HUES64 (cell line): ENCODE results near the gene PHF3. TPM values are rescaled to one million over a fixed set of nuclear protein-coding genes. Genes with fewer than 3 reads are reported as not detected.

Experiments used
- H3K27ac ChIP-seq: 2 replicates; pipeline ENCODE4 v1.7.0; 2013; ENCODE audit warnings: low read depth, low read length, inconsistent platforms
- H3K27me3 ChIP-seq: 2 replicates; pipeline ENCODE4 v1.6.1; 2013; ENCODE audit warnings: mild to moderate bottlenecking, low read length; ENCODE audit not compliant: insufficient read depth
- H3K36me3 ChIP-seq: 2 replicates; pipeline ENCODE4 v1.6.1; 2013; ENCODE audit warnings: mild to moderate bottlenecking, low read length; ENCODE audit not compliant: insufficient read depth
- H3K4me1 ChIP-seq: 2 replicates; pipeline ENCODE4 v1.6.1; 2013; ENCODE audit warnings: mild to moderate bottlenecking, low read length, moderate library complexity; ENCODE audit not compliant: insufficient read depth
- H3K4me3 ChIP-seq: 2 replicates; pipeline ENCODE4 v1.5.1; 2013; ENCODE audit warnings: mild to moderate bottlenecking, low read length, moderate library complexity
- H3K9ac ChIP-seq: 2 replicates; pipeline ENCODE4 v1.6.1; 2013; ENCODE audit warnings: mild to moderate bottlenecking, low read depth, low read length
- H3K9me3 ChIP-seq: 2 replicates; pipeline ENCODE4 v1.6.1; 2013; ENCODE audit warnings: low read depth, low read length; ENCODE audit not compliant: insufficient read depth
- WGBS: fragments of 150-250, 120-280 bp; methylation state at CpG from one replicate; pipeline ENCODE4 v1.1.7; 2013; ENCODE audit warnings: missing lambda C conversion rate; 5-methylcytosine and 5-hydroxymethylcytosine counted together
- polyA plus RNA-seq, 2 experiments: library from polyadenylated mRNA; stranded (reverse); fragments of 50-300 nt; gene quantifications; one replicate each; pipeline ENCODE4 v1.2.3, GENCODE V29; 2013

PHF3 gene, protein sequence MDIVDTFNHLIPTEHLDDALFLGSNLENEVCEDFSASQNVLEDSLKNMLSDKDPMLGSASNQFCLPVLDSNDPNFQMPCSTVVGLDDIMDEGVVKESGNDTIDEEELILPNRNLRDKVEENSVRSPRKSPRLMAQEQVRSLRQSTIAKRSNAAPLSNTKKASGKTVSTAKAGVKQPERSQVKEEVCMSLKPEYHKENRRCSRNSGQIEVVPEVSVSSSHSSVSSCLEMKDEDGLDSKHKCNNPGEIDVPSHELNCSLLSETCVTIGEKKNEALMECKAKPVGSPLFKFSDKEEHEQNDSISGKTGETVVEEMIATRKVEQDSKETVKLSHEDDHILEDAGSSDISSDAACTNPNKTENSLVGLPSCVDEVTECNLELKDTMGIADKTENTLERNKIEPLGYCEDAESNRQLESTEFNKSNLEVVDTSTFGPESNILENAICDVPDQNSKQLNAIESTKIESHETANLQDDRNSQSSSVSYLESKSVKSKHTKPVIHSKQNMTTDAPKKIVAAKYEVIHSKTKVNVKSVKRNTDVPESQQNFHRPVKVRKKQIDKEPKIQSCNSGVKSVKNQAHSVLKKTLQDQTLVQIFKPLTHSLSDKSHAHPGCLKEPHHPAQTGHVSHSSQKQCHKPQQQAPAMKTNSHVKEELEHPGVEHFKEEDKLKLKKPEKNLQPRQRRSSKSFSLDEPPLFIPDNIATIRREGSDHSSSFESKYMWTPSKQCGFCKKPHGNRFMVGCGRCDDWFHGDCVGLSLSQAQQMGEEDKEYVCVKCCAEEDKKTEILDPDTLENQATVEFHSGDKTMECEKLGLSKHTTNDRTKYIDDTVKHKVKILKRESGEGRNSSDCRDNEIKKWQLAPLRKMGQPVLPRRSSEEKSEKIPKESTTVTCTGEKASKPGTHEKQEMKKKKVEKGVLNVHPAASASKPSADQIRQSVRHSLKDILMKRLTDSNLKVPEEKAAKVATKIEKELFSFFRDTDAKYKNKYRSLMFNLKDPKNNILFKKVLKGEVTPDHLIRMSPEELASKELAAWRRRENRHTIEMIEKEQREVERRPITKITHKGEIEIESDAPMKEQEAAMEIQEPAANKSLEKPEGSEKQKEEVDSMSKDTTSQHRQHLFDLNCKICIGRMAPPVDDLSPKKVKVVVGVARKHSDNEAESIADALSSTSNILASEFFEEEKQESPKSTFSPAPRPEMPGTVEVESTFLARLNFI (N-terminal part only)
- polyA plus RNA-seq (2013, experiment 1 of 2), result 32.1 TPM
- polyA plus RNA-seq (2013, experiment 2 of 2), result 35.1 TPM

DNA sequence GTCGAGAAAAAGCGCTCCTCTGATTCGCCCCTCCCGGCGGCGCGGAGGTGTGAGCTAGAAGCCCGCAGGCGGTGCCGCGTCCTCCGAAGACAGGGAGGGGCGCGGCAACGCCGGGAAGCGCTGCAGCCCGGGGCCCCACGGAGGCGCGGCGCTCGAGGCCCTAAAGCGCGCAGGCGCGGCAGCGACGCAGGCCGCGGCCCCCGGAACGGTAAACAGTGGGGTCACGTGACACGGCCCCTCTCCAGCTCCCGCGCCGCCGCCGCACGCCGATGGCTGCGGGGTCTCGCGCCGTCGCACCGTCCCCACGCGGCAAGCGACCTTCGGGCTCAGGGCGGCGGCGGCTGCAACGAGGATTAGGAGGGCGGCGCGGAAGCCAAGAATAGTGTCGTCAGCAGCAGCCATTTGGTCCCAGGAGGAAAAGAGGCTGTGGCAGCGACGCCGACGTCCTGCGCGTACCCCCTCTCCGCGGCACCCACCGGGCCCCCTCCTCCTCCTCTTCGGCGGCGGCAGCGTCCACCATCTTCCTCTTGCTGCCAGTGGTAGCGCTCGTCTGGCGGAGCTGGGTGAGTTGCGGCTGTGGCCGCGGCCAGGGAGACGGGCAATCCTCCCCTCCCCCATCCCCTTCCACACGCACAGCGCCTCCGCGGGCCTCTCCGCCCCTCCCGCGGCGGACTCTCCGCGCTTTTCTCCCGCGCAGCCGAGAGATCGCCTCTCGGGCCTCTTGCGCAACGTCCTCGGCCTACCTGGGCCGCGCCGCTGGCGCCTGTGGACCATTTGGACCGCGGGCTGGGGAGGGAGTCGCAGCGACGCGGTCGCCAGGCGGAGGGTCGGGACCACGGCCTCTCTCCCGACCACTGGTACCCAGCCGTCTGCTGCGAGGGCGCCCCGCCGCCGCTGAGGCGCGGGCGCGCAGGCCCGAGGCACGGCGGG is at the start of gene PHF3:
Gene PHF3 (plus strand): TSS at position 215 of the 930 bp plus-strand sequence. CDS start 10,750 bp downstream, outside the sequence.
- WGBS, result under 1% methylated on average over 126 of the region's 126 CpGs
- Histone ChIP-seq H3K4me3 (peak within 1 kb of the TSS; percentile 100), H3K9ac (peak within 1 kb of the TSS; percentile 98), H3K9me3 (no peaks in the 10 kb centered on the region), H3K27ac (peak within 1 kb of the TSS; percentile 97), H3K36me3 (no peaks in the 10 kb centered on the region), H3K27me3 (peaks cover 32% of the 10 kb centered on the region), H3K4me1 (peaks cover 53% of the 10 kb centered on the region)

DNA sequence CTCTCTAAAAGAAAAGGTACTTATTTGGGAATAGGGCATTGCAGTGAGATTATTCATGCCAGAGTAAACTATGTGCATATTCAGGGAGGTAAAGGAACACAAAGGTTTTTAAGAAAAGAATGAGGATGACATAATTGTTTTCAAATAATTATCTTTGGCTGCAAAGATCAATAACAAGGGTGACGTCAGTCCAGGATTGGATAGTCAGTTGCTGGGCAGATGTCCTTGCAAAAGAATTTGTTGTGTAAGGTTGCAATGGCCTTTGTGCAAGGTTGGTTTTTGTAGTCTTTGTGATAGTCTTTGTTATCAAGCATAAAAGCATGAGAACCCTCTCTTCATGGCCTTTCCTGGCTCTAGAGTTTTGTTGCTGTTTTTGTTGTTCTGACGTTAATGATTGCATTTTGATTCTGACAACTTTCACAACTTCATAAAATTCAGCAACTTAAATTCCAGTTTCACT is 45.6 kb upstream of the PHF3 start:
- peak overlapping the region; percentile 42; the same call in 1 of the 2 replicates for H3K27ac ChIP-seq
- H3K4me1 ChIP-seq, result peaks cover 12% of the 10 kb centered on the region; the same call in 1 of the 2 replicates
- H3K4me3 ChIP-seq, result no peak overlapping the region
- no peak overlapping the region for H3K9ac ChIP-seq
- no peaks in the 10 kb centered on the region for H3K27me3 ChIP-seq
- WGBS, result 68% methylated on average over 1 of the region's 2 CpGs
- H3K36me3 ChIP-seq, result no peaks in the 10 kb centered on the region
- no peaks in the 10 kb centered on the region for H3K9me3 ChIP-seq

DNA sequence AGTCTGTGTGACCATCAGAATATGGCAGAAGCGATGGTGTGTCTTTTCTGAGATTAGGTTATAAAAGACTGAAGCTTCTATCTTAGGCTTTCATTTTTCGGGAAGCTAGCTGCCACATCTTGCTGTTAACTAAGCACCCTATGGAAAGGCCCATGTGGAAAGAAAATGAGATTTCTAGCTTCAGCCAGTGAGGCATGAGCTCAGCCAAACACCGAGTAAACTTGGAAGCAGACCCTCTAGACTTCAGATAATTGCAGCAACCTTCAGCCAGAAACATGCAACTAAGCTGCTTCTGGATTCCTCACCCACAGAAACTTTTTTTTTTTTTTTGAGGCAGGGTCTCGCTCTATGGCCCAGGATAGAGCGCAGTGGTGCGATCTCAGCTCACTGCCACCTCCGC is 42.7 kb upstream of the PHF3 start:
- H3K4me3 ChIP-seq, result no peak overlapping the region

DNA sequence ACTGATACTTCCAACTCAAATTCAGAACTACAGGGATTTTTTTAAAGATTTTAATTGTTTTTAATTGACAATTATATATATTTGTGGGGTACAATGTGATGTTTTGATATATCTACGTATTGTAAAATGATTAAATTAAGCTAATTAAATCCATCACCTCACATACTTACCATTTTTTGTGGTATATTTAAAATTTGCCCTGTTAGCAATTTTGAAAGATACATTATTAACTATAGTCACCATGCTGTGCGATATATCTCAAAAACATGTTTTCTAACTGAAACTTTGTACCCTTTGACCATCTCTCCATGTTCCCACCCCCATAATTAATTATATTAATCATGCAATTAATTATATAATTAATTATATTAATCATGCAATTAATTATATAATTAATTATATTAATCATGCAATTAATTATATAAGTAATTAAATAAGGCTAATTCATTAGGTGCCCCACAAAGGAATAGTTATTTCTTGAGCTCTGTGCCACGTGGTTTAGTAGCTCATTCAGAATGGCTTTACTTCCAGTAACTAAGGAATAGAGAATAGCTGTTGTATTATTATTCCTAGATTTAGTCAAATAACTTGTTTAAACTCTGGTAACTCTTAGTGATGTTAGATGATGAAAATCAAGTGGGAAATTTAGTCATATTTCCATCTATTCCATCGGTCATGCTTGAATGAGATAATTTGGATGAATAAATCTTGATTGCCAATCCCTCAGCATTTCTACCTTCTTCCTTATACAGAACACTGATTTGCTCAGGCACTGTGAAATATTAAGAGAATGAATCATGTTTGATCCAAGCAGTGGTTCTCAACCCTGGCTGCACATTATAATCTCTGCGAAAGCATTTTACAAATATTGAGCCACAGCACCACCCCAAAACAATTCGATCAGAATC is 38.2 kb upstream of the PHF3 start:
- WGBS, result 52% methylated on average over 4 of the region's 6 CpGs
- Histone ChIP-seq H3K9me3 (no peaks in the 10 kb centered on the region), H3K9ac (peak overlapping the region; percentile 69; the same call in 1 of the 2 replicates), H3K4me1 (peaks cover 4% of the 10 kb centered on the region), H3K27ac (no peak overlapping the region), H3K27me3 (no peaks in the 10 kb centered on the region), H3K4me3 (peak overlapping the region; percentile 65), H3K36me3 (no peaks in the 10 kb centered on the region)

More for the DNA sequence above, 42.7 kb upstream of the PHF3 start:
- Histone ChIP-seq H3K9me3 (no peaks in the 10 kb centered on the region), H3K27ac (no peak overlapping the region), H3K27me3 (no peaks in the 10 kb centered on the region), H3K9ac (no peak overlapping the region), H3K36me3 (no peaks in the 10 kb centered on the region), H3K4me1 (peaks cover 16% of the 10 kb centered on the region)
- WGBS, result 95% methylated on average over 7 of the region's 7 CpGs

DNA sequence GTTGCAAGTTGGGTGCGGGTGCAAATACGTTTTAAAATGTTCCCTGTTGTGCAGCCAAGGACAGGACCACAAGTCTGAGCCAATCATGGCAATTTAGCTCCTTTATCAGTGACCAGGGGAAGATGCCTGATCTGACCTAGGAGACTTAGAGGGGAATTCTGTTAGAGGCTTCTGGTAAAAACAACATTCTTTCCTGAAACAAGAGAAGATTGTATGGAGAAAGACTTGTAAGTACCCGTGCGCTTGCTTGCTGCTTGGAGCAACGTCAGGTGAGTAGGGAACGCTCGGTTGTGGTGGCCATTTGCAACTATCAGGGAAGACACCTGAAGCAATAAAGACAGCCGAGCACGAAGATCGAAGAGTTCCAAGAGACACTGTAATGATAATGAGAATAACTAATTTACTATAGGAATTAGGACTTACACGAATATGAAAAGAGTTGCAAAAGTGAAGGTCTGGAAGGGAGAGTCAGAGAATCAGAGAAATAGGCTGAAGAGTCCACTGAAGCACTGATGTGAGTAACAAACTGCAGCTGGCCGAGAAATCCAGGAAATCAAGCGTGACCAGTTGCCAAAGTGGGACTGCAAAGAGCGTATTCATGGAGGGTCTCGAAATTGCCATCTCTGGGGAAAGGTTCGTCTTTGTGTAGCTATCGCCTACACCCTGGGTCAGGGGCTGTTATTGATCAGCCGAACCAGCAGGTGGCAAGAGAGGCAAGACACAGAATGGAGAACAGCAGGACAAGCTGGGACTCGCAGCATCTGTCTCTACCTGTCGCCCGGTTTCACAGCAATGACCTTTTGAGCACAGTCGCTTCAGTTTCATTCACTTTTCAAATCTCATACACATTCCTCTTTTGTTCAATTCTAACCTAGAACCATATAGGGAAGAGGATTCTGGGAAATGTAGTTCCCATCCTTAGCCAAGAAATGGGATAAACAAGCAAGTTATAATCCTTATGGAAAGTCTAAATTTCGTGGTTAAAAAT is 37.3 kb upstream of the PHF3 start:
- H3K27ac ChIP-seq, result no peak overlapping the region
- H3K9me3 ChIP-seq, result no peaks in the 10 kb centered on the region

DNA sequence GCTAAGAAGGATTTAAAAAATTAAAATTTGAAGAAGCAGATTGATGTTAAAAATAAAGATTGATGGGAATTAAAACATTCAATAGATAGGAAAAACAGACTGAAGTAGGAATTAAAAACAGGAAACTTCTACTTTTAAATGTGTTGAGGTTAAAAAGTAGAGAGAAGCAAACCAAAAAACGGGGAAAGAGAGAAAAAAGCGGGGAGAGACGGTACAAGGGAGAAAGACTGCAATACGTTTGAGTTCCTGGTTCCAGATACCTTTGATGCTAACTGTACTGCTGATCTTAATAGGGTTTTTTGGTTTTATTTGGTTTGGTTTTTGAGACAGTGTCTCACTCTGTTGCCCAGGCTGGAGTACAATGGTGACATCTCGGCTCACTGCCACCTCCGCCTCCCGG is 36.4 kb upstream of the PHF3 start:
- Histone ChIP-seq H3K9ac (no peak overlapping the region), H3K27me3 (no peaks in the 10 kb centered on the region), H3K36me3 (no peaks in the 10 kb centered on the region), H3K9me3 (no peaks in the 10 kb centered on the region), H3K4me1 (peaks cover 4% of the 10 kb centered on the region), H3K27ac (no peak overlapping the region), H3K4me3 (0 out of 2 replicates have a peak overlapping the region, but pooled peaks have one; percentile 65)
- 91% methylated on average over 7 of the region's 7 CpGs for WGBS

More for the DNA sequence above, 37.3 kb upstream of the PHF3 start:
- Histone ChIP-seq H3K4me1 (peaks cover 4% of the 10 kb centered on the region), H3K36me3 (no peaks in the 10 kb centered on the region), H3K9ac (peak overlapping the region; percentile 69), H3K27me3 (no peaks in the 10 kb centered on the region), H3K4me3 (peak overlapping the region; percentile 65)
- 4% methylated on average over 23 of the region's 23 CpGs for WGBS

DNA sequence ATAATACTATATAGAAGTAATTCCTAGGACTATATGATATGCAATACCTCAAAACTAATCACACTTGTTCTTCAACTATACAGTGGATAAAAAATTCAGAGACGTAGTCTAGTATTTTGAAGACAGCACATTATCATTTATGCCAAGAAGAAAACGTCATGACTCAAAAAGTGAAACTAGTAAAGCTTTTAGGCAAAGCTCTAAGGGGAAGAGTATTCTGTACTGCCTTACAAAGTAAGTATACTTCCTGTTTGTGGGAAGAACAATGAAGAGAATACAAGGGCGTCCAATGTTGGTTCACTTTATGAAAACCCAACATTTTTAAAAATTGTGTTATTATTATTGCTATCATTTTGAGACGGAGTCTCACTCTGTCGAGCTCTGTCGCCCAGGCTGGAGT is 35.5 kb upstream of the PHF3 start:
- 96% methylated on average over 6 of the region's 6 CpGs for WGBS
- Histone ChIP-seq H3K27ac (no peak overlapping the region), H3K9ac (no peak overlapping the region), H3K27me3 (no peaks in the 10 kb centered on the region), H3K9me3 (no peaks in the 10 kb centered on the region), H3K36me3 (no peaks in the 10 kb centered on the region), H3K4me3 (no peak overlapping the region), H3K4me1 (peaks cover 4% of the 10 kb centered on the region)

DNA sequence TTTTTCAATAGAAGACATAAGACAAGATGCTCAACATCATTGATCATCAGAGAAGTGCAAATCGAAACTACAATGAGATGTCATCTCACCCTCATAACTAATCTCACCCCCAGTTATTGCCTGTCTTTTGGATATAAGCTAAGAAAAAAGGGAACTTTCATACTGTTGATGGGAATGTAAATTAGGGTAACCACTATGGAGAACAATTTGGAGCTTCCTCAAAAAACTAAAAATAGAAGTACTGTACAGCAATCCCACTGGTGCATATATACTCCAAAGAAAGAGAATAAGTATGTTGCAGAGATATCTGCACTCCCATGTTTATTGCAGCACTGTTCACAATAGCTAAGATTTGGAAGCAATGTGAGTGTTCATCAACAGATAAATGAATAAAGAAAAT is 26.4 kb upstream of the PHF3 start:
- no peaks in the 10 kb centered on the region for H3K4me1 ChIP-seq
- H3K4me3 ChIP-seq, result no peak overlapping the region
- H3K36me3 ChIP-seq, result no peaks in the 10 kb centered on the region
- H3K9ac ChIP-seq, result no peak overlapping the region
- H3K9me3 ChIP-seq, result no peaks in the 10 kb centered on the region
- WGBS, result 100% methylated on average over 1 of the region's 1 CpG
- H3K27ac ChIP-seq, result no peak overlapping the region
- H3K27me3 ChIP-seq, result no peaks in the 10 kb centered on the region
